ENCODE measurements around the gene HOXA3. TPM values are rescaled to one million over a fixed set of nuclear protein-coding genes. Genes with fewer than 3 reads are reported as not detected.

HOXA3 gene
- total and polyA plus RNA-seq, 2 donors (not counting 1 experiment from before 2014, with no cell fraction given): 0.68 to 1.5 TPM

DNA sequence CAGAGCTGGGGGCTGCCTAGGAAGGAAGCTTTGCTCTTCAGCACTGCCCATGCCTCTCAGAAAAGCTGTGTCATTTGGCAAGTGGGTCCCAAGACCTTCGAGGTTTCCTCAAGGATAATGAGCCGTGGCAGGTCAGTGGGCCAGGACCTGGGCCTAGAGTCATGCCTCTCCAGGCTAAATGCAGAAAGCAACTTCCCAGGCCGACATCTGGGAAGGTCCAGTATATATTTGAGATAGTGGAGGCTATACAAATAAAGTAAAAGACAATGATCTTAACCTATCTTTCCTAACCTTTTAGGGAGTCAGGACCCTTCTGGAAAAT is 24.1 kb upstream of the HOXA3 start:
- no peak overlapping the region for H3K27ac ChIP-seq (ENCODE audit: insufficient read depth, low read length)
- no peaks in the 10 kb centered on the region for H3K4me1 ChIP-seq (ENCODE audit: control insufficient read depth, extremely low read depth, insufficient read depth, low read length)
- peaks cover 52% of the 10 kb centered on the region for H3K27me3 ChIP-seq (ENCODE audit: control insufficient read depth, insufficient read depth, low read length)
- no peaks in the 10 kb centered on the region for H3K9me3 ChIP-seq (ENCODE audit: control insufficient read depth, insufficient read depth, low read depth, low read length)
- no peak overlapping the region for H3K4me3 ChIP-seq (replicated peaks in 1 of 4; ENCODE audit: control extremely low read depth in 1 of 4, insufficient read depth in 1 of 4, low read depth in 3 of 4, low read length in 4 of 4)
- no peaks in the 10 kb centered on the region for H4K20me1 ChIP-seq (ENCODE audit: control insufficient read depth, extremely low read depth, insufficient read depth, low read length)
- no peaks in the 10 kb centered on the region for H3K36me3 ChIP-seq (ENCODE audit: control insufficient read depth, insufficient read depth, low read length)
- no peaks in the 10 kb centered on the region for H3K79me2 ChIP-seq (ENCODE audit: control insufficient read depth, insufficient read depth, low read length)
- H2AFZ ChIP-seq (ENCODE audit: low read length): no peak overlapping the region
- H3K4me2 ChIP-seq (ENCODE audit: extremely low read depth, insufficient read depth, low read length): no peak overlapping the region
- no peak for DNase-seq (ENCODE audit: low read depth in 2 of 2)
- no peak for TF ChIP-seq EZH2 (IDR thresholded peaks at IDR 0.05; ENCODE audit: low read length, missing control alignments)
- TF ChIP-seq, protein P1, sequence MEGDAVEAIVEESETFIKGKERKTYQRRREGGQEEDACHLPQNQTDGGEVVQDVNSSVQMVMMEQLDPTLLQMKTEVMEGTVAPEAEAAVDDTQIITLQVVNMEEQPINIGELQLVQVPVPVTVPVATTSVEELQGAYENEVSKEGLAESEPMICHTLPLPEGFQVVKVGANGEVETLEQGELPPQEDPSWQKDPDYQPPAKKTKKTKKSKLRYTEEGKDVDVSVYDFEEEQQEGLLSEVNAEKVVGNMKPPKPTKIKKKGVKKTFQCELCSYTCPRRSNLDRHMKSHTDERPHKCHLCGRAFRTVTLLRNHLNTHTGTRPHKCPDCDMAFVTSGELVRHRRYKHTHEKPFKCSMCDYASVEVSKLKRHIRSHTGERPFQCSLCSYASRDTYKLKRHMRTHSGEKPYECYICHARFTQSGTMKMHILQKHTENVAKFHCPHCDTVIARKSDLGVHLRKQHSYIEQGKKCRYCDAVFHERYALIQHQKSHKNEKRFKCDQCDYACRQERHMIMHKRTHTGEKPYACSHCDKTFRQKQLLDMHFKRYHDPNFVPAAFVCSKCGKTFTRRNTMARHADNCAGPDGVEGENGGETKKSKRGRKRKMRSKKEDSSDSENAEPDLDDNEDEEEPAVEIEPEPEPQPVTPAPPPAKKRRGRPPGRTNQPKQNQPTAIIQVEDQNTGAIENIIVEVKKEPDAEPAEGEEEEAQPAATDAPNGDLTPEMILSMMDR (conservative IDR thresholded peaks at IDR 0.05 in 1 of 2, IDR thresholded peaks at IDR 0.05 in 1 of 2; ENCODE audit: low read depth in 1 of 2, low read length in 2 of 2): no peak
- H3K9ac ChIP-seq (ENCODE audit: insufficient read depth, low read length): no peak overlapping the region

DNA sequence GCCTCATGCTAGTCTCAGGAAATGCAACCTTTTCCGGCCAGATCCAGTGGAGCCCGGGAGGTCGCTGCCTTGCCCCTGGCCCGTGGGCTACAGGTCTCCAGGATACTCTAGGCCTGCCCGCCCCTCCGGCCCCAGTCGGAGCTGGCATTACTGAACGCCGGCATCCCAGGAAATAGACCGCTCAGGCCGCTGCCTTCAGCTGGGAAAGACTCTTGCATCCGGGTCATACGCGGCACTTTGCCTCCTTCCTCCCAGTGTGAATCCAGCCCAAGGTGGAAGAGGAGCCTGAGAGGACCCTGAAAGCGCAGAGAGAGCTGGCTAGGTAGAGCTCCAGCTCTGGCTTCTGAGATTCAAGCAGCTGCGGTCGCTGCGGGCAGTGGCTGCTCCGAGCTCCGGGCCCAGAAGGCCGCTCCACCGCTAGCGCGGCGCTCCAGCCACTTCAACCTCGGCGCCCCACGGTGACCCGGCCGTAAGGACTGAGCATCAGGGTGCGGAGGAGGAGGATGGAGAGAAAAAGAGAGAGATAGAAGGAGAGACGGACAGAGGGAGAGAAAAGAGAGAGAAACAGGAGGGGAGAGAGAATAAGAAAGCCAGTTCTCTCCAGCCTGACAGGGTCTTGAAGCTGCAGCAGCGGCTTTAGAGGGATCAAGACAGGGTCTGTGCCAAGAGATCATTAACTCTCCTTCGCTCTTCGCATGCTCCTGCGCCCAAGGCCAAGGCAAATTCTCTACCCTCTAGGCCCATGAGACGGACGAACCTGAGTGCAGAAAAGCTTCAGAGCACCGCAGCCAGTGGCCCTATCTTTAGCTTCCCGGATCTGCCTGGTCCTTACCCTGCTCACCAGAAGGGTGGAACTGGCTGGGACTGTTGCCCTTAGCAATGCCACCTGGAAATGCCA is 23.5 kb upstream of the HOXA3 start:
- H3K36me3 ChIP-seq (ENCODE audit: control insufficient read depth, insufficient read depth, low read length): no peaks in the 10 kb centered on the region
- no peak for DNase-seq (ENCODE audit: low read depth in 2 of 2)
- H3K27ac ChIP-seq (ENCODE audit: insufficient read depth, low read length): no peak overlapping the region
- no peak overlapping the region for H3K4me2 ChIP-seq (ENCODE audit: extremely low read depth, insufficient read depth, low read length)
- H3K79me2 ChIP-seq (ENCODE audit: control insufficient read depth, insufficient read depth, low read length): no peaks in the 10 kb centered on the region
- TF ChIP-seq EZH2 (IDR thresholded peaks at IDR 0.05; ENCODE audit: low read length, missing control alignments): no peak
- TF ChIP-seq, protein P1 (conservative IDR thresholded peaks at IDR 0.05 in 1 of 2, IDR thresholded peaks at IDR 0.05 in 1 of 2; ENCODE audit: low read depth in 1 of 2, low read length in 2 of 2): no peak
- H4K20me1 ChIP-seq (ENCODE audit: control insufficient read depth, extremely low read depth, insufficient read depth, low read length): no peaks in the 10 kb centered on the region
- H3K27me3 ChIP-seq (ENCODE audit: control insufficient read depth, insufficient read depth, low read length): peaks cover 57% of the 10 kb centered on the region
- H3K4me1 ChIP-seq (ENCODE audit: control insufficient read depth, extremely low read depth, insufficient read depth, low read length): no peaks in the 10 kb centered on the region
- H3K9me3 ChIP-seq (ENCODE audit: control insufficient read depth, insufficient read depth, low read depth, low read length): no peaks in the 10 kb centered on the region
- no peak overlapping the region for H3K9ac ChIP-seq (ENCODE audit: insufficient read depth, low read length)
- no peak overlapping the region for H3K4me3 ChIP-seq (replicated peaks in 1 of 4; ENCODE audit: control extremely low read depth in 1 of 4, insufficient read depth in 1 of 4, low read depth in 3 of 4, low read length in 4 of 4)
- no peak overlapping the region for H2AFZ ChIP-seq (ENCODE audit: low read length)

DNA sequence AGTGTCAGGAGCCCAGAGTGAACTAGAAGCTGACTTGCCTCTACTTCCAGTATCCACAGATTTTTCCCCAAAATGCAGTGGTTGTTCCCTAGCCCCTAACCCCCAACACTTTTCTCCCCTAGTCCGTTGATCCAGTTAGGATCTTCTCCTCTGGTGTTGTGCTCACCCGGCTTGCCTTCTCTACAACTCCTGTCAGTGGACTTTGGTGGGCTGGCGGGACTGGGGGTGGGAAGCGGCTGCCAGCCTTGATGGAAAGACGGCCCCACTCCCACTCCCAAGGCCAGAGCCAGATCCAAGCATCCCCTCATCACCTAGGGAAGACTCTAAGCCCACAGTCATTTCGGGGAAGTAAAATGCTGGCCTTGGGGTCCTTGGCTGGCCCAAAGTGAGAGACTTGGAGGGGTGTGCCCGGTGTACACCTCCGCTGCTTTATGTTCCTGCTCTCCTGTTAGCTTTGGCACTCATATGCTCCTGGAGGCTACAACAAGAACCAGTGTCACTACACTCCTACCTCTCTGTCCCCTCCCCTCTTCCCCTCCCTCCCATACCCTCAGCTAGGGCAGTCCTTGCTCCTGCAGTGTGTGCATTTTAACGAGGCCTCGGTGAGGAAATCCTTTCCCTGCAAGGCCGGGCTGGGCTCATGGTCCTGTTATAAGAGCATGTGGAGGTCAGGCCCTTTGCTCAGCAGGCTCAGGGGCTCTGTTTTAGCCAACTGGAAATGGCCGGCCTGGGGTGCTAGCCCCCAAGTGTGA is 22.7 kb upstream of the HOXA3 start:
- Histone ChIP-seq H4K20me1 (ENCODE audit: control insufficient read depth, extremely low read depth, insufficient read depth, low read length) (no peaks in the 10 kb centered on the region), H2AFZ (ENCODE audit: low read length) (no peak overlapping the region), H3K27me3 (ENCODE audit: control insufficient read depth, insufficient read depth, low read length) (peaks cover 61% of the 10 kb centered on the region), H3K9ac (ENCODE audit: insufficient read depth, low read length) (no peak overlapping the region), H3K27ac (ENCODE audit: insufficient read depth, low read length) (no peak overlapping the region), H3K36me3 (ENCODE audit: control insufficient read depth, insufficient read depth, low read length) (no peaks in the 10 kb centered on the region), H3K4me2 (ENCODE audit: extremely low read depth, insufficient read depth, low read length) (no peak overlapping the region), H3K4me3 (replicated peaks in 1 of 4; ENCODE audit: control extremely low read depth in 1 of 4, insufficient read depth in 1 of 4, low read depth in 3 of 4, low read length in 4 of 4) (no peak overlapping the region), H3K79me2 (ENCODE audit: control insufficient read depth, insufficient read depth, low read length) (no peaks in the 10 kb centered on the region), H3K4me1 (ENCODE audit: control insufficient read depth, extremely low read depth, insufficient read depth, low read length) (no peaks in the 10 kb centered on the region), H3K9me3 (ENCODE audit: control insufficient read depth, insufficient read depth, low read depth, low read length) (no peaks in the 10 kb centered on the region)
- DNase-seq (ENCODE audit: low read depth in 2 of 2): no peak
- no peak for TF ChIP-seq EZH2 (IDR thresholded peaks at IDR 0.05; ENCODE audit: low read length, missing control alignments)
- TF ChIP-seq, protein P1 (conservative IDR thresholded peaks at IDR 0.05 in 1 of 2, IDR thresholded peaks at IDR 0.05 in 1 of 2; ENCODE audit: low read depth in 1 of 2, low read length in 2 of 2): no peak

All from fibroblast of lung (primary cell).